Activated CD8-positive, alpha-beta T cell treated with anti-CD3 and anti-CD28 coated beads for 36 hours (primary cell): ENCODE measurements around the gene PCBD2. TPM values are rescaled to one million over a fixed set of nuclear protein-coding genes. Genes with fewer than 3 reads are reported as not detected.

Experiments used
- ATAC-seq: fragments of 200-7000 bp; cut with Tn5 transposase; one replicate; pipeline ENCODE4 v1.10.0; 2021; ENCODE audit warnings: mild to moderate bottlenecking, moderate library complexity
- CTCF ChIA-PET: fragments of 350-600 bp; sonication (Branson Sonifier 250); formaldehyde crosslinking; loops from one replicate; lab custom pipeline; 2021; ENCODE audit warnings: antibody characterized with exemption; lab: Charles Lee
- POLR2A ChIA-PET: fragments of 350-600 bp; sonication (Branson Sonifier 250); formaldehyde crosslinking; loops from one replicate; lab custom pipeline; 2021; ENCODE audit warnings: antibody characterized with exemption; lab: Charles Lee
- DNase-seq: peaks from one replicate; pipeline ENCODE4 v3.0.0-alpha.2; 2020
- H3K27ac Mint-ChIP-seq: one replicate; pipeline ENCODE4 v1.8.0; 2021; ENCODE audit warnings: mild to moderate bottlenecking, mixed read lengths
- H3K27me3 Mint-ChIP-seq: one replicate; pipeline ENCODE4 v1.8.0; 2021; ENCODE audit warnings: mixed read lengths
- H3K36me3 Mint-ChIP-seq: one replicate; pipeline ENCODE4 v1.8.0; 2021; ENCODE audit warnings: low read depth, mixed read lengths
- H3K4me1 Mint-ChIP-seq: one replicate; pipeline ENCODE4 v1.8.0; 2021; ENCODE audit warnings: low read depth, mixed read lengths
- H3K4me3 Mint-ChIP-seq: one replicate; pipeline ENCODE4 v1.8.0; 2021; ENCODE audit warnings: mild to moderate bottlenecking, moderate library complexity, mixed read lengths
- H3K9me3 Mint-ChIP-seq: one replicate; pipeline ENCODE4 v1.8.0; 2021; ENCODE audit warnings: mixed read lengths
- intact Hi-C: fragments of 100-400 bp; cut with micrococcal nuclease; formaldehyde crosslinking; loops from one replicate; pipeline ENCODE4 v1.10.0; 2022
- total RNA-seq, 2 experiments: library from RNA; stranded (reverse); gene quantifications; one replicate each; pipeline ENCODE4 v1.2.3, GENCODE V29; 2021
- TF ChIP-seq, protein P1 (sequence below): fragments of 200-600 bp; IDR thresholded peaks from one replicate; pipeline ENCODE4 v1.8.0; 2022; ENCODE audit warnings: antibody characterized with exemption, mild to moderate bottlenecking

PCBD2 gene
- total RNA-seq, 2 experiments from 2014 or later: 8.1 to 8.8 TPM

DNA sequence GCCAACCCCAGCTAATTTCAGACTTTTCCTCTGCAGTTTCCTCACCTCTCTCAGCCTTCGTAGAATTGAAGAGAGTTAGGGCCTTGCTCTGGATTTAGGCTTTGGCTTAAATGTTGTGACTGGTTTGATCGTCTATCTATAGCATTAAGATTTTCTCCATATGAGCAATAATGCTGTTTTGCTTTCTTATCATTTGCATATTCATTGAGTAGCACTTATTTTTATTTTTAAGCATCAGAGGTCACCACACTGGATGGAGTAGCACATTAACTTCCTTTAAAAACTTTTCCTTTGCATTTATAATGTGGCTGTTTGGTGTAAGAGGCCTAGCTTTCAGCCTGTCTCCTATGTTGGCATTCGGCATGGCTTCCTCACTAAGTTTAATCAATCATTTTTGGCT is 12.6 kb upstream of the PCBD2 start:
- no peak for ATAC-seq

GRCh38 chr5:134892926-134893325 is 12.0 kb upstream of the PCBD2 start:
- Mint-ChIP-seq H3K4me3 (no peak overlapping the region), H3K27me3 (no peaks in the 10 kb centered on the region), H3K27ac (no peak overlapping the region), H3K9me3 (no peaks in the 10 kb centered on the region), H3K36me3 (peaks cover 24% of the 10 kb centered on the region), H3K4me1 (peaks cover 2% of the 10 kb centered on the region)
- DNase-seq (no peak), ATAC-seq (no peak)
- POLR2A ChIA-PET: interaction anchor here (1.9 kb wide), 1 partner anchor 12 kb away, joined by 9 read pairs; the partner anchor contains the start of gene PCBD2
- intact Hi-C loops: no loop called here
- CTCF ChIA-PET: interaction anchor here (1.4 kb wide), 2 partner anchors 12 kb away, joined by 5 to 7 read pairs; partner anchors contain the start of gene PCBD2
- TF ChIP-seq, protein P1, sequence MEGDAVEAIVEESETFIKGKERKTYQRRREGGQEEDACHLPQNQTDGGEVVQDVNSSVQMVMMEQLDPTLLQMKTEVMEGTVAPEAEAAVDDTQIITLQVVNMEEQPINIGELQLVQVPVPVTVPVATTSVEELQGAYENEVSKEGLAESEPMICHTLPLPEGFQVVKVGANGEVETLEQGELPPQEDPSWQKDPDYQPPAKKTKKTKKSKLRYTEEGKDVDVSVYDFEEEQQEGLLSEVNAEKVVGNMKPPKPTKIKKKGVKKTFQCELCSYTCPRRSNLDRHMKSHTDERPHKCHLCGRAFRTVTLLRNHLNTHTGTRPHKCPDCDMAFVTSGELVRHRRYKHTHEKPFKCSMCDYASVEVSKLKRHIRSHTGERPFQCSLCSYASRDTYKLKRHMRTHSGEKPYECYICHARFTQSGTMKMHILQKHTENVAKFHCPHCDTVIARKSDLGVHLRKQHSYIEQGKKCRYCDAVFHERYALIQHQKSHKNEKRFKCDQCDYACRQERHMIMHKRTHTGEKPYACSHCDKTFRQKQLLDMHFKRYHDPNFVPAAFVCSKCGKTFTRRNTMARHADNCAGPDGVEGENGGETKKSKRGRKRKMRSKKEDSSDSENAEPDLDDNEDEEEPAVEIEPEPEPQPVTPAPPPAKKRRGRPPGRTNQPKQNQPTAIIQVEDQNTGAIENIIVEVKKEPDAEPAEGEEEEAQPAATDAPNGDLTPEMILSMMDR: no peak

More for the DNA sequence above, 12.6 kb upstream of the PCBD2 start:
- DNase-seq: no peak
- no peak overlapping the region for H3K4me3 Mint-ChIP-seq
- H3K27ac Mint-ChIP-seq: no peak overlapping the region
- no peaks in the 10 kb centered on the region for H3K9me3 Mint-ChIP-seq
- peaks cover 30% of the 10 kb centered on the region for H3K36me3 Mint-ChIP-seq
- peaks cover 2% of the 10 kb centered on the region for H3K4me1 Mint-ChIP-seq
- CTCF ChIA-PET: interaction anchor here (0.6 to 1.4 kb wide), 3 partner anchors 8 to 41 kb away, joined by 3 to 6 read pairs (median 5); partner anchors contain the start of gene PCBD2
- intact Hi-C loops: no loop called here
- H3K27me3 Mint-ChIP-seq: no peaks in the 10 kb centered on the region
- TF ChIP-seq, protein P1: no peak
- POLR2A ChIA-PET: interaction anchor here (0.5 to 1.2 kb wide), 2 partner anchors 12 to 13 kb away, joined by 3 to 4 read pairs; partner anchors contain the start of gene PCBD2

DNA sequence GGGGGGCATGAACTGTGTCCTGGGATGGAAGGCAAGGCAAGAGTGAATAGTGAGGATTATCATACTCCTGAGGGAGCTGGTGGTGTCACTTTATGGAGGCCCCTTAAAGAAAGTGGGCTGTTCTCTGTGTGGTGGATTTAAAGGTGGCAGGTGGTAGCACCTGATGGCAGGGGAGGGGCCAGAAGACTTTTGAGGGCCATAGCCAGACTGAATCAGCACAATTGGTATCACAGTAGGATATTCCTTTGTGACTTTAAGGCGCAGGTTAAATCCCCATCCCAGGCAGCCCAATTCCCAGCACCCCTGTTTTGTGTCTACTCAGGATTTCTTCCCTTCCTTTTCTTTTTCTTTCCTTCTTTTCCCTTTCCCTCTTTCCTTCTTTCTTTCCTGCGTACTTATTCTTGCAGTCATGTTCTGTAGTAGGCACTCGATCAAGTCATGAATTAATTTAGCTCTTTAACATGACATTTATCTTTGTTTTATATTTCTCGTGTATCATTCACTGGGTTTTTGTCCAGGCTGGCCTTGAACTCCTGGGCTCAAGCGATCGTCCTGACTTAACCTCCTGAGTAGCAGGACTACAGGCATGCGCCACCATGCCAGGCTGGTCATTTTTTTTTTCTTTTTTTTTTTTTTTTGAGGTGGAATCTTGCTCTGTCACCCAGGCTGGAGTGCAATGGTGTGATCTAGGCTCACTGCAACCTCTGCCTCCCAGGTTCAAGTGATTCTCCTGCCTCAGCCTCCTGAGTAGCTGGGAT is 11.0 kb upstream of the PCBD2 start:
- Mint-ChIP-seq H3K9me3 (no peaks in the 10 kb centered on the region), H3K27me3 (no peaks in the 10 kb centered on the region), H3K36me3 (peaks cover 22% of the 10 kb centered on the region), H3K4me3 (no peak overlapping the region), H3K27ac (no peak overlapping the region), H3K4me1 (peaks cover 2% of the 10 kb centered on the region)
- DNase-seq: no peak
- intact Hi-C loops: no loop called here
- no peak for ATAC-seq
- TF ChIP-seq, protein P1: no peak
- POLR2A ChIA-PET: interaction anchor here (1.9 kb wide), 1 partner anchor 11 kb away, joined by 9 read pairs; the partner anchor contains the start of gene PCBD2
- CTCF ChIA-PET: interaction anchor here (1.4 kb wide), 1 partner anchor 11 kb away, joined by 7 read pairs; the partner anchor contains the start of gene PCBD2

GRCh38 chr5:134902071-134902801 is 2.7 kb upstream of the PCBD2 start:
- CTCF ChIA-PET: interaction anchor here (1.4 to 1.7 kb wide), 2 partner anchors 29 to 57 kb away, joined by 4 read pairs; partner anchors contain the start of gene C5orf24

More at GRCh38 chr5:134902071-134902801, 2.7 kb upstream of the PCBD2 start:
- peak; percentile 12 for DNase-seq
- TF ChIP-seq, protein P1: no peak
- H3K4me1 Mint-ChIP-seq: peaks cover 17% of the 10 kb centered on the region
- peak overlapping the region; percentile 53 for H3K27ac Mint-ChIP-seq
- H3K27me3 Mint-ChIP-seq: no peaks in the 10 kb centered on the region
- peaks cover 5% of the 10 kb centered on the region for H3K36me3 Mint-ChIP-seq
- POLR2A ChIA-PET: interaction anchor here (0.5 to 1.3 kb wide), 5 partner anchors 29 to 60 kb away, joined by 3 to 5 read pairs (median 4); partner anchors contain the start of genes C5orf24 and TXNDC15
- H3K9me3 Mint-ChIP-seq: no peaks in the 10 kb centered on the region
- no peak for ATAC-seq
- no peak overlapping the region for H3K4me3 Mint-ChIP-seq
- intact Hi-C loops: loop anchor here (5.0 kb wide), 1 partner anchor 55 kb away; the partner anchor contains the start of gene C5orf24
